Left lobe of liver (tissue), 2 donors: ENCODE measurements around the gene AQP12A. TPM values are rescaled to one million over a fixed set of nuclear protein-coding genes. Genes with fewer than 3 reads are reported as not detected.

Experiments used
- ATAC-seq: fragments of 200-7000 bp; cut with Tn5 transposase; one replicate; pipeline ENCODE4 v1.9.1; 2020; ENCODE audit warnings: mild to moderate bottlenecking, moderate library complexity
- DNase-seq: peaks from one replicate; pipeline ENCODE4 v3.0.0-alpha.2; 2020; ENCODE audit warnings: low spot score
- total RNA-seq: library from RNA; stranded (reverse); gene quantifications from one replicate; pipeline ENCODE4 v1.2.1, GENCODE V29; 2021
- donor health status: DM: no; HTN: no; CAD: no; lungs with moderate emphysema.
- donor health status: DM: no; HTN: yes; CAD: no.

AQP12A gene
- total RNA-seq, 1 donor from 2014 or later = not detected

- no peak for DNase-seq
- ATAC-seq = peak; percentile 27
These were observed 12.0 kb downstream of the AQP12A start for GRCh38 chr2:240703417-240704341.

GRCh38 chr2:240704651-240705050, 13.0 kb downstream of the AQP12A start:
- DNase-seq (no peak), ATAC-seq (no peak)

- ATAC-seq (no peak), DNase-seq (no peak)
These were observed 13.6 kb downstream of the AQP12A start for GRCh38 chr2:240705204-240705791.

- ATAC-seq (no peak), DNase-seq (no peak)
These were observed 15.5 kb downstream of the AQP12A start for GRCh38 chr2:240707043-240707756.

GRCh38 chr2:240707821-240708220, 16.2 kb downstream of the AQP12A start:
- ATAC-seq = no peak

GRCh38 chr2:240708457-240708856, 16.8 kb downstream of the AQP12A start:
- ATAC-seq (no peak), DNase-seq (no peak)

More at GRCh38 chr2:240707821-240708220, 16.2 kb downstream of the AQP12A start:
- no peak for DNase-seq

- DNase-seq (no peak), ATAC-seq (no peak)
These were observed 19.6 kb downstream of the AQP12A start for GRCh38 chr2:240711296-240711695.

GRCh38 chr2:240711701-240712100, 20.0 kb downstream of the AQP12A start:
- no peak for ATAC-seq
- no peak for DNase-seq

- no peak for DNase-seq
- no peak for ATAC-seq
These were observed 20.5 kb downstream of the AQP12A start for GRCh38 chr2:240712121-240712520.

- DNase-seq (no peak), ATAC-seq (no peak)
These were observed 21.6 kb downstream of the AQP12A start for GRCh38 chr2:240713071-240713927.

GRCh38 chr2:240713928-240714746, 22.5 kb downstream of the AQP12A start:
- ATAC-seq (no peak), DNase-seq (no peak)

- DNase-seq (no peak), ATAC-seq (no peak)
These were observed 23.4 kb downstream of the AQP12A start for GRCh38 chr2:240714747-240715725.

GRCh38 chr2:240716130-240716798, 24.6 kb downstream of the AQP12A start:
- DNase-seq (no peak), ATAC-seq (no peak)

- DNase-seq (no peak), ATAC-seq (no peak)
These were observed 25.5 kb downstream of the AQP12A start for GRCh38 chr2:240717181-240717641.

GRCh38 chr2:240717681-240718581, 26.3 kb downstream of the AQP12A start:
- ATAC-seq (no peak), DNase-seq (no peak)

- no peak for ATAC-seq
- DNase-seq = no peak
These were observed 27.3 kb downstream of the AQP12A start for GRCh38 chr2:240718896-240719490.
